T-cell (primary cell): ENCODE data around the gene MAN1A1. TPM values are rescaled to one million over a fixed set of nuclear protein-coding genes. Genes with fewer than 3 reads are reported as not detected.
A peak's percentile ranks its signal among the peaks of the same experiment; 100 is the strongest.

Source experiments
- ATAC-seq, 4 experiments: fragments of 200-7000 bp in 3 of 4; fragments of 150-1000 bp in 1 of 4; cut with Tn5 transposase; replicated peaks in 1 of 4; 1 replicate in 3 of 4; 2 replicates in 1 of 4; pipeline ENCODE4 v1.10.0; 2021; ENCODE audit warnings: moderate library complexity in 3 of 4, mild to moderate bottlenecking in 2 of 4, moderate number of reproducible peaks in 1 of 4
- CTCF ChIA-PET, 2 donors: fragments of 300-600 bp; sonication (Branson Sonifier 250); formaldehyde crosslinking; loops; one replicate each; lab custom pipeline; 2022; ENCODE audit warnings: antibody characterized with exemption in 2 of 2; lab: Charles Lee
- POLR2A ChIA-PET, 2 donors: fragments of 300-600 bp; sonication (Branson Sonifier 250); formaldehyde crosslinking; loops; one replicate each; lab custom pipeline; 2022; ENCODE audit warnings: antibody characterized with exemption in 2 of 2; lab: Charles Lee
- DNase-seq, 35 experiments: peaks; one replicate each; pipeline versions ENCODE4 v3.0.0 to v3.0.0-alpha.2; 2013 to 2023
- H3K27ac ChIP-seq: one replicate; pipeline ENCODE4 v1.5.1; 2013; ENCODE audit warnings: low read length
- H3K27me3 ChIP-seq, 2 experiments: replicated peaks in 1 of 2; 1 replicate in 1 of 2; 2 replicates in 1 of 2; pipeline versions ENCODE4 v1.6.1 to v1.7.0; 2013; ENCODE audit warnings: low read length in 1 of 2, mixed read lengths in 1 of 2; ENCODE audit not compliant: control insufficient read depth in 2 of 2, insufficient read depth in 2 of 2; ENCODE audit errors: extremely low read depth in 1 of 2
- H3K36me3 ChIP-seq, 2 donors: 1 replicate in 1 of 2; 2 replicates in 1 of 2; pipeline versions ENCODE4 v1.6.1 to v1.7.0; 2013; ENCODE audit warnings: low read length in 1 of 2; ENCODE audit not compliant: control insufficient read depth in 2 of 2, insufficient read depth in 1 of 2; ENCODE audit errors: extremely low read depth in 1 of 2
- H3K4me1 ChIP-seq, 2 experiments: 1 replicate in 1 of 2; 2 replicates in 1 of 2; pipeline versions ENCODE4 v1.6.1 to v1.7.0; 2013; ENCODE audit warnings: low read length in 2 of 2, mixed read lengths in 1 of 2; ENCODE audit not compliant: insufficient read depth in 2 of 2, control insufficient read depth in 1 of 2; ENCODE audit errors: extremely low read depth in 1 of 2
- H3K4me3 ChIP-seq, 2 donors: 1 replicate in 1 of 2; 2 replicates in 1 of 2; pipeline versions ENCODE4 v1.5.1 to v1.7.0; 2013; ENCODE audit warnings: mild to moderate bottlenecking in 2 of 2, low read length in 1 of 2, moderate library complexity in 1 of 2; ENCODE audit not compliant: control insufficient read depth in 1 of 2; ENCODE audit errors: extremely low read depth in 1 of 2
- H3K9me3 ChIP-seq: 2 replicates; pipeline ENCODE4 v1.7.0; 2013
- H3K27ac Mint-ChIP-seq, 2 donors: one replicate each; pipeline ENCODE4 v1.8.0; 2020 to 2021; ENCODE audit warnings: mild to moderate bottlenecking in 2 of 2, mixed read lengths in 2 of 2
- H3K27me3 Mint-ChIP-seq, 2 donors: one replicate each; pipeline ENCODE4 v1.8.0; 2021 to 2022; ENCODE audit warnings: mixed read lengths in 2 of 2
- H3K36me3 Mint-ChIP-seq: one replicate; pipeline ENCODE4 v1.8.0; 2021; ENCODE audit warnings: mixed read lengths
- H3K4me1 Mint-ChIP-seq, 3 donors: one replicate each; pipeline ENCODE4 v1.8.0; 2020 to 2022; ENCODE audit warnings: mixed read lengths in 3 of 3, mild to moderate bottlenecking in 1 of 3
- H3K4me3 Mint-ChIP-seq, 3 donors: one replicate each; pipeline ENCODE4 v1.8.0; 2020 to 2022; ENCODE audit warnings: mild to moderate bottlenecking in 3 of 3, mixed read lengths in 3 of 3, moderate library complexity in 3 of 3
- H3K9me3 Mint-ChIP-seq, 3 donors: one replicate each; pipeline ENCODE4 v1.8.0; 2020 to 2022; ENCODE audit warnings: mixed read lengths in 3 of 3
- WGBS: methylation state at CpG from one replicate; pipeline ENCODE4 v1.1.5; 2013; ENCODE audit warnings: missing lambda C conversion rate; ENCODE audit not compliant: insufficient coverage; 5-methylcytosine and 5-hydroxymethylcytosine counted together
- total RNA-seq, 35 experiments: library from RNA in 6 of 35; stranded (reverse) in 6 of 35; fragments of 120-200 nt in 1 of 35; gene quantifications; one replicate each; pipeline versions ENCODE4 v1.2.1 to v1.2.4 and lab custom pipeline; 2013 to 2026

Gene MAN1A1
- total RNA-seq, 5 donors from 2014 or later (not counting 1 experiment from before 2014, with no cell fraction given): 9.4 to 13.6 (median 12.3) TPM

DNA sequence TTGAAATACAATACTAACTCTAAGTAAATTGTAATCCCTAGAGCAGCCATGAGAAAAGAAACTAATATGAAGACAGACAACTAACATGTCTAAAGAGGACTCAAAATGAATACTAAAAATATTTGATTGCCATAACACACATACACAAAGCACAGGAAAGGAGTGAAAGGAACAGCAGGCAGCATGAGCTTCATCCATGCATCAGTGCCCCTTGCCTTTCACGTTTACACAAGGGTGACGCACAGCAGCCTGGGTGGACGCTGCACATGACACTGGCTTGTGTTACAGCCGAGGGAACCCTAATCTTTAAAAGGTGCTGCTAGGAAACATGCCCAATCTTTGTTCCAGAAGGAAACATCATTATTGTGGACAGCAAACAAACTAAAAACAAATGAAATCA, 123.5 kb downstream of the MAN1A1 start:
- no peaks in the 10 kb centered on the region for H3K4me1 Mint-ChIP-seq
- Histone ChIP-seq H3K9me3 (no peaks in the 10 kb centered on the region), H3K27me3 (no peaks in the 10 kb centered on the region), H3K4me1 (no peaks in the 10 kb centered on the region), H3K36me3 (no peaks in the 10 kb centered on the region), H3K27ac (no peak overlapping the region), H3K4me3 (no peak overlapping the region)
- H3K27ac Mint-ChIP-seq: no peak overlapping the region
- H3K9me3 Mint-ChIP-seq: no peaks in the 10 kb centered on the region
- POLR2A ChIA-PET: no interaction called here
- WGBS: 93% methylated on average over 4 of the region's 4 CpGs
- CTCF ChIA-PET: no interaction called here
- H3K36me3 Mint-ChIP-seq: peaks cover 14% of the 10 kb centered on the region
- no peak for DNase-seq
- no peak overlapping the region for H3K4me3 Mint-ChIP-seq
- ATAC-seq: no peak
- no peaks in the 10 kb centered on the region for H3K27me3 Mint-ChIP-seq

DNA sequence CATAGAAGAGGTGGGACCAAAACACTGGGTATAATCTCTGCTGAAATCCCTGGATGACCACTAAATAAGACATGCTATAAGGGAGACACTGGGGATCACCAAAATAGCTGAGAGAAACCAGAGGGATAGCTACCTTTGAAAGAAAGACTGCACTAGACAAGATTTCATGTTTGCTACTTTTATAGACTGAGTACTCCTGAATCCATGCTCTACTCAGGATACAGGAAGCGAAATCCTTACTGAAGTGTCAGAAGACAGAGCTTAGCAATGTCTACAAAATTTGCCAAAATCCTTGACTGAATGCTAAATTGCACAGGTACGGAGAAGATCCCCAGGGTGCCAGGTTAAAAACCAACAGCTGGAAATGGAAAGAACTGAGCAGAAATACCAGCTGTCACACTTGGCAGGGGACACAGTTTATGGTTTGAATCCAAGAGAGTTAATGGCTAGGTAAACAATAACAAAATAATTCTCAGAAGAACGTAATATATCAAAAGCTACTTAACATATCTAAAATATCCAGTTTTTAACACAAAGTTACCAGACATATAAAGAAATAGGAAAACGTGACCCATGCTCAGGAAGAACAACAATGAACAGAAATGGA, 125.4 kb downstream of the MAN1A1 start:
- Mint-ChIP-seq H3K27me3 (no peaks in the 10 kb centered on the region), H3K4me3 (no peak overlapping the region), H3K4me1 (no peaks in the 10 kb centered on the region), H3K27ac (peak overlapping the region in 1 of 2 donors; percentile 31), H3K9me3 (no peaks in the 10 kb centered on the region), H3K36me3 (peaks cover 9% of the 10 kb centered on the region)
- no peak overlapping the region for H3K4me3 ChIP-seq
- 75% methylated on average over 2 of the region's 4 CpGs for WGBS
- no peaks in the 10 kb centered on the region for H3K9me3 ChIP-seq
- no peaks in the 10 kb centered on the region for H3K27me3 ChIP-seq
- ChIA-PET POLR2A (no interaction called here), CTCF (no interaction called here)
- ATAC-seq (no peak), DNase-seq (no peak)
- H3K4me1 ChIP-seq: no peaks in the 10 kb centered on the region
- no peak overlapping the region for H3K27ac ChIP-seq
- H3K36me3 ChIP-seq: no peaks in the 10 kb centered on the region

DNA sequence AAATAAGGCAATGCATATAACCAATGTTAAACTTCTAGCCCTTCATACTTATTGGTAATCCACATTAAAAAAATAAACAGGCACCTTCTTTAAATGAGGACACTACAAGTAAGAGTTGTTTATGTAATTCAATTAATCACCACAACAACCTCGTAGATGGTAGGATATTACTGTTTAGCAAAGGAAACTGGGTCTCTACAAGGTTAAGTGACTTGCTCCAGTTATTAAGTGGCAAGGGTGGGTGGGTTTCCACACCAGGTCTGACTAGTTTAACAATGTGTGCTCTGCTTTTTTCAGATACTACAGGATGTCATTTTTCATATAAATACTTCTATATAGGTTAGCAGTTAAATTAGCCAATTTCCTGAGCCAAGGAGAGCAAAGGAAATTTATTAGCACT, 129.1 kb downstream of the MAN1A1 start:
- H3K36me3 Mint-ChIP-seq: peaks cover 16% of the 10 kb centered on the region

DNA sequence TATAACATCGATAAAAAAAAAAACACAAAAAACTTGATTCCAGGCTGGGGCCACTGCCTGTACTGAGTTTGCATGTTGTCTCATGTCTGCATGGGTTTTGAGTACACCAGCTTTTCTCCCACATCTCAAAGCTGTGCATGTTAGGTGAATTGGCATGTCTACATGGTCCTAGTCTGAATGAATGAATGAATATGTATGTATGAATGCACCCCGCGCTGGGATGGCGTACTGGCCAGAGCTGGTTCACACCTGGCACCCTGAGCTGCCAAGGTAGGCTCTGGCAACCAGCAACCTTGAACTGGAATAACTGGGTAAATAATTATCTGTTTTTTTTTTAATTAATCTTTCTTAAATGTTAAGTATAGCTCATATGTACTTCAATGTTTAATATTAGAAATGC, 131.0 kb downstream of the MAN1A1 start:
- H3K27ac ChIP-seq: no peak overlapping the region
- H3K9me3 Mint-ChIP-seq: no peaks in the 10 kb centered on the region
- H3K9me3 ChIP-seq: no peaks in the 10 kb centered on the region
- H3K4me3 Mint-ChIP-seq: no peak overlapping the region
- H3K4me1 Mint-ChIP-seq: no peaks in the 10 kb centered on the region
- H3K27me3 ChIP-seq: no peaks in the 10 kb centered on the region
- H3K36me3 ChIP-seq: no peaks in the 10 kb centered on the region
- no peaks in the 10 kb centered on the region for H3K4me1 ChIP-seq
- H3K27me3 Mint-ChIP-seq: no peaks in the 10 kb centered on the region
- H3K27ac Mint-ChIP-seq: no peak overlapping the region
- H3K36me3 Mint-ChIP-seq: peaks cover 7% of the 10 kb centered on the region
- WGBS: no CpG with 5 or more reads among the region's 4 CpGs
- DNase-seq (no peak), ATAC-seq (no peak)
- no peak overlapping the region for H3K4me3 ChIP-seq
- ChIA-PET POLR2A (interaction anchor here in 1 of 2 donors (0.6 kb wide), 1 partner anchor 46 kb away, joined by 3 read pairs; no protein-coding TSS in a partner anchor), CTCF (no interaction called here)

More for the DNA sequence above, 129.1 kb downstream of the MAN1A1 start:
- Mint-ChIP-seq H3K27me3 (no peaks in the 10 kb centered on the region), H3K4me3 (no peak overlapping the region), H3K9me3 (no peaks in the 10 kb centered on the region), H3K4me1 (no peaks in the 10 kb centered on the region), H3K27ac (no peak overlapping the region)
- Histone ChIP-seq H3K4me3 (no peak overlapping the region), H3K36me3 (no peaks in the 10 kb centered on the region), H3K4me1 (no peaks in the 10 kb centered on the region), H3K27ac (no peak overlapping the region), H3K9me3 (no peaks in the 10 kb centered on the region), H3K27me3 (no peaks in the 10 kb centered on the region)
- ChIA-PET POLR2A (no interaction called here), CTCF (interaction anchor here in 1 of 2 donors (0.6 kb wide), 1 partner anchor 96 kb away, joined by 4 read pairs; no protein-coding TSS in a partner anchor)
- ATAC-seq (no peak), DNase-seq (no peak)
- WGBS: no CpG with 5 or more reads among the region's 1 CpG

DNA sequence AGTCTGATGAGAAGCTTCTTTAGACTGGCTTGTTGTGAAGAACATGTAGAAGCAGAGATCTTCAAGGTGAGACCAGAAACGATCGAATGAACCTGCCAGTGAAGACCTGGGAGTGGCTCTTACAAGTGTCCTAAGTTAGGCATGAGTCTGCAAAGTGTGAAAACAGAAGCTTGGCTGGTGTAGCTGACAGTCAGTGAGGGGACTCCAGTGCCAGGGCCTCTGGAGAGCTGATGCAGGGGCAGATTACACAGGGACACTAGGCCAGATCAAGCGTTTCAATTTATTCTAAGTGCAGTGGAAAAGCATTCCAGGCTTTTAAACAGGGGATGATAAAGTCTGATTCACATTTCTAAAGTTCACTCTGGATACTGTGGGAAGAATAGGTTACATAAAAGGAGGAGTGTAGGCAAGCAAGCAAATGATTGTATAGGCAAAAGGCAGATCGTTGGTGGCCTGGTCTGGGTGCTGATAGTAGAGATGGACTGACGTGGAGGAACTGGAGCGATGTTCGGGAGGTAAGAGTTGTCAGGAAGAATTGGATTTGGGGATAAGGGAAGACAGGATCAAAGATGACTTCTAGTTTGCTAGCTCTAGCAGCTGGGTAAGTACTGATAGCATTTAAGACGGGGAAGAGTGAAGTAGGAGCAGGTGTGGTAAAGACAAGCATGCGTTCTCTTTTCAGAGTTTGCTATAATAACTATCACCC, 133.5 kb downstream of the MAN1A1 start:
- H3K27ac ChIP-seq: no peak overlapping the region
- H3K36me3 Mint-ChIP-seq: peaks cover 7% of the 10 kb centered on the region
- DNase-seq (no peak), ATAC-seq (no peak)
- POLR2A ChIA-PET: no interaction called here
- no peaks in the 10 kb centered on the region for H3K9me3 Mint-ChIP-seq
- H3K4me3 Mint-ChIP-seq: no peak overlapping the region
- WGBS: 97% methylated on average over 7 of the region's 9 CpGs
- no peaks in the 10 kb centered on the region for H3K27me3 Mint-ChIP-seq
- no peaks in the 10 kb centered on the region for H3K4me1 Mint-ChIP-seq
- no peaks in the 10 kb centered on the region for H3K27me3 ChIP-seq
- no peaks in the 10 kb centered on the region for H3K9me3 ChIP-seq
- no peaks in the 10 kb centered on the region for H3K36me3 ChIP-seq
- H3K4me1 ChIP-seq: no peaks in the 10 kb centered on the region
- CTCF ChIA-PET: no interaction called here
- H3K4me3 ChIP-seq: no peak overlapping the region
- H3K27ac Mint-ChIP-seq: no peak overlapping the region

DNA sequence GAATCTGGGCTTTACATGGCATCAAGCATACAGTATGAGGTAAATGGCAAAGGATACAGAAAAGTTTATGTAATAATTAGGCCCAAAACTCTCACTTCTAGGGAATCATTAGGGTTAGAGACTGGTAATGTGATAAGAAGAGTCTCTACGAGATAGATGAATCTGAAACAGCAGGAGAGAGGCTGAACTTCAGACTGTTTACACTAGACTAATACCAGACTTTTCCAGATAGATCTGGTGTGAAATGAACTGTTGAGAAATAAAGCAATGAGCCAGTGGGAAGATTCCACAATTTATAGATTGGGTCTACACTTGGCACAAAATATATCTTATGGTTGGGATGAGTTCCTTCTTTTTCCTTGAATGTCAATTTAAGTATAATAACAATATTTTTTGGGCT, 134.3 kb downstream of the MAN1A1 start:
- ATAC-seq: no peak

More for the DNA sequence above, 134.3 kb downstream of the MAN1A1 start:
- no peaks in the 10 kb centered on the region for H3K9me3 ChIP-seq
- no peak for DNase-seq
- Mint-ChIP-seq H3K27ac (no peak overlapping the region), H3K4me3 (no peak overlapping the region), H3K27me3 (no peaks in the 10 kb centered on the region), H3K4me1 (no peaks in the 10 kb centered on the region), H3K9me3 (no peaks in the 10 kb centered on the region), H3K36me3 (peaks cover 7% of the 10 kb centered on the region)
- H3K27ac ChIP-seq: no peak overlapping the region
- CTCF ChIA-PET: no interaction called here
- no peaks in the 10 kb centered on the region for H3K36me3 ChIP-seq
- POLR2A ChIA-PET: no interaction called here
- H3K4me3 ChIP-seq: no peak overlapping the region
- no peaks in the 10 kb centered on the region for H3K4me1 ChIP-seq
- no CpG with 5 or more reads among the region's 1 CpG for WGBS
- H3K27me3 ChIP-seq: no peaks in the 10 kb centered on the region
